Gastrocnemius medialis (tissue), 4 donors: ENCODE measurements around the gene NADK.
"Not testable (repeated sequence)": the region's sequence is repeated elsewhere in the genome, so short reads cannot be mapped to it uniquely, and the experiment has no call there.

Experiments used
- CTCF ChIP-seq, 5 experiments: fragments of 450-650 bp in 3 of 5; fragments of 200-600 bp in 2 of 5; sonication (generic) in 2 of 5; IDR thresholded peaks in 4 of 5; conservative IDR thresholded peaks in 1 of 5; 1 replicate in 4 of 5; 2 replicates in 1 of 5; pipeline ENCODE4 v1.5.1; 2016 to 2019; ENCODE audit warnings: antibody characterized with exemption in 5 of 5, mild to moderate bottlenecking in 3 of 5, moderate library complexity in 3 of 5
- POLR2A ChIP-seq, 2 donors: fragments of 450-650 bp; IDR thresholded peaks; one replicate each; pipeline ENCODE4 v1.6.1; 2017; ENCODE audit warnings: antibody characterized with exemption in 2 of 2, mild to moderate bottlenecking in 2 of 2, moderate library complexity in 2 of 2

GRCh38 chr1:1749941-1750340 lies 28.3 kb downstream of the NADK start:
- not testable (repeated sequence) for TF ChIP-seq CTCF (IDR thresholded peaks at IDR 0.05 in 4 of 5, conservative IDR thresholded peaks at IDR 0.05 in 1 of 5); POLR2A (IDR thresholded peaks at IDR 0.05)
